ENCODE results near the gene OR51G2. TPM values are rescaled to one million over a fixed set of nuclear protein-coding genes. Genes with fewer than 3 reads are reported as not detected.

Gene OR51G2
- total RNA-seq, 1 experiment from 2014 or later = not detected

GRCh38 chr11:4922304-4922703 lies 3.2 kb upstream of the OR51G2 start:
- no peaks in the 10 kb centered on the region for H3K36me3 ChIP-seq (ENCODE audit: insufficient read depth, low read length, poor library complexity, severe bottlenecking)
- H3K4me3 ChIP-seq (ENCODE audit: low read depth, low read length, poor library complexity, severe bottlenecking) = no peak overlapping the region
- no peaks in the 10 kb centered on the region for H3K9me3 ChIP-seq (ENCODE audit: low read depth, low read length, poor library complexity, severe bottlenecking)
- BruUV-seq (replicated peaks) = no TSS peak
- ChIA-PET POLR2A (ENCODE audit: low non-redundant PET) (no interaction called here), CTCF (no interaction called here)
- TF ChIP-seq CTCF (conservative IDR thresholded peaks at IDR 0.05; ENCODE audit: low read depth, low read length) (no peak), EZH2 (IDR thresholded peaks at IDR 0.05; ENCODE audit: borderline replicate concordance, low read depth, low read length, poor library complexity, severe bottlenecking) (no peak)
- H3K27me3 ChIP-seq (replicated peaks; ENCODE audit: insufficient read depth, low read depth, low read length, poor library complexity) = no peaks in the 10 kb centered on the region
- intact Hi-C loops (cut with micrococcal nuclease; ENCODE audit: unreplicated experiment) = no loop called here
- DNase-seq (ENCODE audit: low spot score) = no peak
- no peak overlapping the region for H3K27ac ChIP-seq (ENCODE audit: low read depth, low read length, poor library complexity, severe bottlenecking)
- H3K4me1 ChIP-seq (ENCODE audit: insufficient read depth, low read length, poor library complexity, severe bottlenecking) = no peaks in the 10 kb centered on the region

GRCh38 chr11:4921796-4922195 lies 2.6 kb upstream of the OR51G2 start:
- H3K9me3 ChIP-seq (ENCODE audit: low read depth, low read length, poor library complexity, severe bottlenecking) = no peaks in the 10 kb centered on the region
- ChIA-PET POLR2A (ENCODE audit: low non-redundant PET) (no interaction called here), CTCF (no interaction called here)
- no peaks in the 10 kb centered on the region for H3K27me3 ChIP-seq (replicated peaks; ENCODE audit: insufficient read depth, low read depth, low read length, poor library complexity)
- no peak overlapping the region for H3K27ac ChIP-seq (ENCODE audit: low read depth, low read length, poor library complexity, severe bottlenecking)
- TF ChIP-seq EZH2 (IDR thresholded peaks at IDR 0.05; ENCODE audit: borderline replicate concordance, low read depth, low read length, poor library complexity, severe bottlenecking) (no peak), CTCF (conservative IDR thresholded peaks at IDR 0.05; ENCODE audit: low read depth, low read length) (no peak)
- no peaks in the 10 kb centered on the region for H3K4me1 ChIP-seq (ENCODE audit: insufficient read depth, low read length, poor library complexity, severe bottlenecking)
- no TSS peak for BruUV-seq (replicated peaks)
- H3K4me3 ChIP-seq (ENCODE audit: low read depth, low read length, poor library complexity, severe bottlenecking) = no peak overlapping the region
- no peak for DNase-seq (ENCODE audit: low spot score)
- H3K36me3 ChIP-seq (ENCODE audit: insufficient read depth, low read length, poor library complexity, severe bottlenecking) = no peaks in the 10 kb centered on the region
- intact Hi-C loops (cut with micrococcal nuclease; ENCODE audit: unreplicated experiment) = no loop called here

GRCh38 chr11:4916581-4916980 lies 2.6 kb downstream of the OR51G2 start:
- intact Hi-C loops (cut with micrococcal nuclease; ENCODE audit: unreplicated experiment) = no loop called here
- Histone ChIP-seq H3K4me3 (ENCODE audit: low read depth, low read length, poor library complexity, severe bottlenecking) (no peak overlapping the region), H3K27me3 (replicated peaks; ENCODE audit: insufficient read depth, low read depth, low read length, poor library complexity) (no peaks in the 10 kb centered on the region), H3K9me3 (ENCODE audit: low read depth, low read length, poor library complexity, severe bottlenecking) (no peaks in the 10 kb centered on the region), H3K27ac (ENCODE audit: low read depth, low read length, poor library complexity, severe bottlenecking) (no peak overlapping the region), H3K36me3 (ENCODE audit: insufficient read depth, low read length, poor library complexity, severe bottlenecking) (no peaks in the 10 kb centered on the region), H3K4me1 (ENCODE audit: insufficient read depth, low read length, poor library complexity, severe bottlenecking) (no peaks in the 10 kb centered on the region)
- ChIA-PET CTCF (no interaction called here), POLR2A (ENCODE audit: low non-redundant PET) (no interaction called here)
- no peak for DNase-seq (ENCODE audit: low spot score)
- no TSS peak for BruUV-seq (replicated peaks)
- TF ChIP-seq EZH2 (IDR thresholded peaks at IDR 0.05; ENCODE audit: borderline replicate concordance, low read depth, low read length, poor library complexity, severe bottlenecking) (no peak), CTCF (conservative IDR thresholded peaks at IDR 0.05; ENCODE audit: low read depth, low read length) (no peak)

All from A673 (cell line).